HG03139 (cell line): ENCODE results near the gene ZACN.

Source experiments
- ATAC-seq: cut with Tn5 transposase; IDR thresholded peaks from one replicate; pipeline ENCODE4 v1.9.1; 2021; ENCODE audit not compliant: unreplicated experiment

ZACN gene

DNA sequence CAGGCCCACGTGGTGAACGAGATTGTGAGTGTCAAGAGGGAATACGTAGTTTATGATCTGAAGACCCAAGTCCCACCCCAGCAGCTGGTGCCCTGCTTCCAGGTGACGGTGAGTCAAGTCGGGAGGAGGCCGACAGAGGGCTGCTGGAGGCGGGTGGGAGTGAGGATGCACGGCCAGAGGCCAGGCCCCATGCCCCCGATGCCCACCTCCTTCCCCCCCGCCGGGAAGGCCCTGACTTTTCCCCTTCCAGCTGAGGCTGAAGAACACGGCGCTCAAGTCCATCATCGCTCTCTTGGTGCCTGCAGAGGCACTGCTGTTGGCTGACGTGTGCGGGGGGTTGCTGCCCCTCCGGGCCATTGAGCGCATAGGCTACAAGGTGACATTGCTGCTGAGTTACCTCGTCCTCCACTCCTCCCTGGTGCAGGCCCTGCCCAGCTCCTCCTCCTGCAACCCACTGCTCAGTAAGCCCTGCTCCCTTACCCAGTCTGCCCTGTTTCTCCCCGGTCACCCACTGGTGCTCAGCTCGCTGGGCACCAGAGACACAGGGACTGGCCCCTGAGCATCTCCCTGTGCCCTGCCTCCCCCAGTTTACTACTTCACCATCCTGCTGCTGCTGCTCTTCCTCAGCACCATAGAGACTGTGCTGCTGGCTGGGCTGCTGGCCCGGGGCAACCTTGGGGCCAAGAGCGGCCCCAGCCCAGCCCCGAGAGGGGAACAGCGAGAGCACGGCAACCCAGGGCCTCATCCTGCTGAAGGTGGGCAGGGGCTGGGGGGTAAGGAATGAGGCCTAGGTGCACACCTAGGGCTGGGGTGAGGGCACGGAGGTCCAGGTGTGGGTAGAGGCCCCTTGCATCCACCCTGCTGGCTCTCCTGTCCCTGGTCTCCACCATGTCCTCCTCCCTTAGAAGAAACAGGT is 2.6 kb downstream of the ZACN start:
- no peak for ATAC-seq

DNA sequence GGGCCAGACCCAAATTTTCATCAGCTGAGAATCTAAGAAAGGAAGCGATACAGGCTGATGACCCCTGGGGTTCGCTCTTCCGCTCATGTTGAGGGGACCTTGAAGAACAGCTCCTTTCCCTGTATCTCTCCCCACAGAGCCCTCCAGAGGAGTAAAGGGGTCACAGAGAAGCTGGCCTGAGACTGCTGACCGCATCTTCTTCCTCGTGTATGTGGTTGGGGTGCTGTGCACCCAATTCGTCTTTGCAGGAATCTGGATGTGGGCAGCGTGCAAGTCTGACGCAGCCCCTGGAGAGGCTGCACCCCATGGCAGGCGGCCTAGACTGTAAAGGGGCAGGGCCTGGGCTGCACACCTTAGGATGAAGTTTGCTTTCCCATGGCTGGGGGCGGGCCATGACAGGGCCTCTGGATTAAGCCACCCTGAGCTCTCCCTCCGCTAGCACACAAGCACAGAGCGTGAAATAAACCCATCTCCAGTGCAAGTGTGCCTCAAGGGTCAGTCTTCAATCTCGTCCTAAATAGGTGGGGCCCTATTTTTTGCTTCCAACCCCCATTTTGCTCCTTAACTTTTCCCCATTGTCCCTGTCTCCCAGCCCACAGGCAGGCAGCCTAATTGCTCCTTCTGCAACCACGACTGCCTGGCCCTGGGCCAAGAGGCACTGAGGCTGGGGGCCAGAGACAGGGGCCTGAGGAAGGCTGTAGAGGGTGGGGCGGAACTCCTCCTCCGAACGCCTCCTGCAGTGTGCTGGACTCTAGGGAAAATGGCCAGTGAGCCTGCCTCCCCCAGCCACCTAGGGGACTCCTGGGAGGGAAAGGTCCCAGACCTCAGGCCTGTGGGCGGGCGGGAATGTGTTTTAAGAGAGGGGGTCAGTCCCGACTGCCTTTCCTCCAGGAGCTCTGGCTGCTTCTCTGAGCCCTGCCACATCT is 3.6 kb downstream of the ZACN start:
- ATAC-seq, result no peak

DNA sequence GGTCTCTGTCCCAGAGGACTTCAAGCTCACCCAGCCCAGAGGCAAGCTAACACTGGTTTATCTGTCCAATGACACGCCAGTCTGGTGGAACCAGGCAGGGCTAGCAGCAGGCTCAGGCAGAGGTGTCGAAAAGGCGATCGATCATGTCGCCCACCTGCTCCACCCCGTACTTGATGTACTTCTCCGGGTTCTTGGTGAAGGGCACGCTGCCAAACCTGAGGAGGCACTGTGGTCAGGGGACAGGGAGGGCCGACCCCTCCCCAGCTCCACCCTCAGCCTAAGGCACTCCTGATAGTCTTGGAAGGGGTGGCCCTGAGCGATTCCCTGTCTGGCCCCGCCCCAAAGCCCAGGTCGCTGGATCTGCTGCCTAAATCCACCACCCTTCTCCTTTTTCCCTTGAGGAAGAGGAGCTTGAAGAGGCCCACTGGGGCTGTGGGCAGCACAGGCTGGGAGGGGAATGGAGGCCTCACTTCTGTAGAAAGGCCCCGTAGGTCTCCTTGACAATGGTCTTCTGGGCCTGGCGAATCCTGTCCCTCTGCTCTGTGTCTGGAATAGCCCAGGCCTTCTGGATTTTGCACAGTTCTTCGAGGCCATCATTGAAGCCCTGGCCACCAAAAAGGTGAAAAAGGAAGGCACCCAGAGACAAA is 4.7 kb downstream of the ZACN start:
- ATAC-seq, result no peak

DNA sequence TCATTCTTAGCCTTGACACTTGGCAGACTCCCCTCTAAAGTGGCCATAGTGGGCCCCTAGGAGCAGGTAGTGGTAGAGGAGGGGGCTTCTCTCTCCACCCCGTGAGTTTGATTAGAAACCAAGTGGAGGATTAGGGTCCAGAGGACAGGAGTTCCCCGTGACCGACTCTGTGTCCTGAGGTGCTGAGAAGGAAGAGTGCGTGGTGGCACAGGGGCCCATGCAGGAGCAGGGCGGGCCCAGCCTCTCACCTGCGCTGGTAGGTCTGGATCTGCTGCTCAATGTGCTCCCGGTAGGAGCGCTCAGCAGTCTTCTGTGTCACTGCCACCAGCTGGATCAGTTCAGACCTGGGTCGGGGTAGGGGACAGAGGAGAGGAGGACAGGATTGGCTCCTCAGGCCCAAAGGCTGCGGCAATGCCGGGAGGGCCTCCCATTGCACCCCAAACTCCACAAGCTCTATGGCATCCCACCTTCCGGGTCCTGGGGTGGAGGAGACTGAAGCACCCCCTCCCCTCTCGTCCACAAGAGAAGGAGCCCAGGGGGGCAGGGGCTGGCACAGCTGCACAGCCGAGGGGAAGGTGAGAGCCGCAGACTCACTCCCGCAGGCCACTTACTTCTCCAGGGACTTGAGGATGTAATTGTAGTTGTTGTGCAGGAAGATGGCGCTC is 6.2 kb downstream of the ZACN start:
- no peak for ATAC-seq

DNA sequence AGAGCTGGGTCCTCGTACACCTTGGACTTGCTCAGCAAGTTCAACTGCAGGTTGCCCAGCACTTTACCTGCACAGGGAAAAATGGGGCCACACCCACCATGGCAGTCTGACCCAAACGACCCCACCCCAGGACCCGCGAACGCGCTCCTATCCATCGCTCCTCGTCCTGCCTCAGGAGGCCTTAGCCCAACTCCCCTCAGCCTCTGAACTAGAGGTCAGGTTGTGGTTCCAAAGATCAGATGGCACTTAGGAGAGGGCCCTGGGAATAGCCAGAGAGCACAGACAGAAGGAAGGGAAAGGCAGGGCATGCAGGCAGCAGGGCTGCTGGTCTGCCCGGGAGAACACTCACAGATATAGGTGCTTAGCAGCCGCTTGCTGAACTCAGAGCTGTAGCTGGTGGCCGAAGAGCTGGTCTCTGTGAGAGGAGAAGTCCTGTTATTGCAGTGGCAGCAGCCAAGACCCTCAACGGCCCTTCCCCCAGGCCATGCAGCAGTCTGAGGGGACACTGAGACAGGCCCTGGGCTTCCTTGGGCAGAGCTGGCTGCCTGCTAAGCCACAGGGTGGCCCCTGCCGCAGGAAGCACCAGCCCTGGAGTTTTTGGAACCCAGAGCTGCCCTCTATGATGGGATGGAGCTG is 6.9 kb downstream of the ZACN start:
- no peak for ATAC-seq

DNA sequence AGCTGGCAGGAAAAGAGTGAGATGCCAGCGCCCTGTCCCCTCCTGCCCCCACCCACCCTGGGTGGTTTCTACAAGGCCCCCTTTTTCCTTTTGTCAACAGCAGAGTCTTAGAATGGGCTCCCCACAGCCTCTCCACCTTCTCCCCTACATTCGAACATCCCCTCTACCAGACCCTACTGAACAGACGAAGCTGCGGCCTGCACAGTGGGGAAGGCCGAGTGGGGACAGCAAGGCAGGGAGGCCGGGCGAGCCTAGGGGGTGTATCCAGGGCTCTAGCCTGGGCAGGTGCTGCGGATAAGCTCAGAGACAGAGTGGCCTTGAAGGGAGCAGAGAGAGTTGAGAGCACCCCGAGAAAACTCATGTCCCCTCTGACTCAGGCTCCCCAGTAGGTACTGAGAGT is 7.4 kb downstream of the ZACN start:
- ATAC-seq, result no peak

DNA sequence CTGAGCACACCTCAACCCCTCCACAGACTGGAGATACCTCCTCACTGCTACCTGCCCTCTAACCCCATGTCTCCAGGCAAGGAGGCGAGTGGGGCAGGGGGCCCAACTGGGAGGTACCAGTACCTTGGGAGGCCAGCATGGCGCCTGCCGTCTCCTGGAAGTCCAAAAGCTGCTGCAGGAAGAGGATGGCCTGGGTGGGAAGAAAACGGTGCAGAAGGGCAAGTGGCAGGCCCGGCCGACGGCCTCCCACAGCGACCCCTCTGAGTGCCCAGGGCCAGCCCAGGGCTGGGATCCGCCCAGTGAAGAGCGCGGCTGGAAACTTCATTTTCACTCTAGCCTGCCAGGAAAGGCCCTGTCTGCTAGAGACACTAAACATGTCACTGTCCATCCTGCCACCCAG is 8.5 kb downstream of the ZACN start:
- no peak for ATAC-seq

DNA sequence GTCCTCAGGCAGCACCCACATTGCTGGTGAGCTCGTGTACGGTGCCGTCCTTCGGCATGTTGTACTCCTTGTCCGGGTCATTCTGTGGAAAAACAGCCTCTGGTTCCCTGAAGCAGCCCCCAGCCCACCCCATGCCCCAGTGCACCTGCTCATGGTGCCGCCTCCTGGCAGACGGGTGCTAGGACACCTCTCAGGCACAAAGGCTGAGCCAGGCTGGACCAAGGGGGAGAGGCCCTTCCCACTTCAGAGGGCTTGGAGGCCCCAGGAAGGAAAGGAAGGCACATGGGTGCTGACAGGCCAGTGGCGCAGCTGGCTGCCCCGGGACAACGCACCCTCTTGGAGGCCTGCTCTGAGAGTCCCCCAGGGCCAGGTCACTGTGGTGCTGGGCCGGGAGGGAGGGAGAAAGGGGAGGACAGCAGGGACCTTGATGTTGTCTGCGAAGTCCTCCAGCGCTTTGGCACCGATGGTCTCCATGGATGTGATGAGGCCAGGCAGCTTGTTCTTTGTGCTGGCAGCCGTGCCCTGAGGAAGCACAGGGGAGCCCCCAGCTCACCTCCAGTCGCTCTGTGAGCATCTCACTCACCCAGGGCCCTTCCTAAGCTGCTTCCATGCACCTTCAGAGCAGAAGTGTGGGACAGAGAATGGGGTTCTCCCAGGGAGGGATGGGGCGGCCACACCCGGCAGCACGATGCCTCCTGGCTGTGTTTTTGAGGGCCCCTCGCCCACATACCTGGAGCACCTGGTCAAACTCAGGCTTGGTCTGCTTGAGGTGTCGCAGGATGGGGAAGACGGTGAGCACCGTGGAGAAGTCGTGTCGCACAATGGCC is 9.3 kb downstream of the ZACN start:
- ATAC-seq, result no peak

DNA sequence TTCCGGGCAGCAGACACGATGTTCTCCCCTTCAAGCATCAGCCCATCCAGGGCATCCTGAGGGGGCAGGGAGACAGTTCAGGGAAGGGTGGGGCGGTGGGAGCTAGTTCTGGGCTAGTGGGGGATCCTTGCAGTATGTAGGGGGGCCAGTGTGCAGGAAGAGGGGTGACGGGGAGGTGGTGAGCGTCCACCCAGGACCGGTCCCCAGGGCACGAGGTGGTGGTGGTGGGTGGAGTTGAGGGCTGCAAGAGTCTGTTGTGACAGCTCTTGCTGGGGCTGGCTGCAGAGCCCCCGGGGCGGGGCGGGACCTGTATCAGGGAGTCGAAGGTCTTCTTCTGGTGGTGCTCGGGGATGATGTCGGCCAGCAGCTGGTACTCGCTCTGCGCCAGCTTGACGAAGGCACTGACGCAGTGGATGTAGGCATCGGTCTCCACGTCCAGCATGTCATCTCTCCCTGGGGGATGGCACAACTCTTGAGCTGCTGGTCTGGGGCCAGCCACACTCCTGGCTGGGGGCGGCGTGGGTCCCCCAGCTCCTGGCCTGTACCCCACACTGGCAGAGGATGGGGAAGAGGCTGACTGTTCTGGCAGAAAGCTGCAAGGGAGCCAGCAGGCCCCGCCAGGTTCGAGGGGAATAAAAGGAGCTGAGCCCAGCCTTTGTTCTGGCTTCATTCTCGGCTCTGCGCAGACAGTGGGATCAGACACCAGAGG is 10.0 kb downstream of the ZACN start:
- ATAC-seq, result no peak

DNA sequence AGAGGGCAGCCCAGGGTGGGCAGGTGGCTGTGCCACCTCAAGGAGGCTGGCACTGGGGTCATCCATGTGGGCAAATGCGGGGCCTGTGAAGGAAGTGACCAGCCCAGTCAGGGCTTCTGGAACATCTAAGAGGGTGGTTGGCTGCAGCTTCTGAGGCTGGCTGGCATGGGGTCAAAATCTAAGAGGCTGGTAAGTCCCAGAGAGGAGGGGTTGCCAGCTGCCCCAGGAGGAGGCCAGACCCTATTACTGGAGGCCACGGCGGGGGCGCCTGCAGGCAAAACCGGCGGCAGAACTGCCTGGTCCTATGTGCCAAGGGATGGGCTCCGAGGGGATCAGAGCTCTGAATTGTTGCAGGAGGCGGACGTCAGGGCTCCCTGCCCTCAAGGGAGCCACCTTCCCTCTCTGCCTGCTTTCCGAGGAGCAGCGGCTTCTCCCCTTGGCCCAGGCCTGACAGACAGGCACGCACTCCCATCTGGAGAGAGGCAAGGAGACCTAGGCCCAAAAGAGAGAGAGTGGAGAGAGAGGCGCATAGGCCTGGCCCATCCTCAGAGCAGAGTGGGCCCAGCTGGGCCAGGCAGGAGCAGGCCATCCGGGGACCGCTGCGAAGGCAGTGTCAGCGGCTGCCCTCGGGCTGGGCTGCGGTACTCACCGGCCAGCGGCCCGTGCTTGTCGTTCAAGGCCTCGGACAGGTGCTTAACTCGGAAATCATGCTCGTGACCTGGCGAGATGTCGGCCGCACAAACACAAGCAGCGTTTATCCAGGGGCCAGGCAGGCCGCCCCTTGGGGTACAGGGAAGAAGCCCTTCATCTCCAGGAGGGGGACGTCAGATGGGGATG is 10.9 kb downstream of the ZACN start:
- no peak for ATAC-seq

DNA sequence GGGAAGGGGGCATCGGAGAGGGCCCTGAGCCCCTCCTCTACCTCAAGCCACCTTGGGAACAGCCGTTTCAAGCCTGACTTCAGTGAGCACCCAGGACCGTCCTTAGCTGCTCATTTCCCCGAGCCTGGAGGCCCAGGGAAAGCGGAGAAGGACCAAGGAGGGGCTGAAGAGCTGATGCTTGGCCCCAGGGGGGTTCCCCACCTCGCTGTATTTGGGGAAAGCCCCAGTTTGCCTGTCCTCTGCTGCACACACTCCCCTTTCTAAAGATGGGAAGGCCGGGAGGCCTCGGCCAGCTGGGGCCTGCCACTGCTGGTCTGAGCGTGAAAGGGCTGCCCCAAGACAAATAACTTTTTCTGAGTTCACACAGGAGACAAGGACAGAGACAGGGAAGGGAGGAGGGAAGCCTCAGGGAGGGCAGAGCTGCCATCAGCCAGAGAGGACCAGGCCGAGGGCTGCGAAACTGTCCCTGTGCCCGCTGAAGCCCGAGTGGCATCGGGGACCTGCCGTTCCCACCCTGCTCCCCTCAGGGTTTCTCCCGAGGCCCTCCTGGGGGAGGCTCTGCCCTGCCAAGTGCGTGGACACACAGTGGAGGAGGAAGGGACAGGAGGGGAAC is 11.6 kb downstream of the ZACN start:
- ATAC-seq, result no peak

DNA sequence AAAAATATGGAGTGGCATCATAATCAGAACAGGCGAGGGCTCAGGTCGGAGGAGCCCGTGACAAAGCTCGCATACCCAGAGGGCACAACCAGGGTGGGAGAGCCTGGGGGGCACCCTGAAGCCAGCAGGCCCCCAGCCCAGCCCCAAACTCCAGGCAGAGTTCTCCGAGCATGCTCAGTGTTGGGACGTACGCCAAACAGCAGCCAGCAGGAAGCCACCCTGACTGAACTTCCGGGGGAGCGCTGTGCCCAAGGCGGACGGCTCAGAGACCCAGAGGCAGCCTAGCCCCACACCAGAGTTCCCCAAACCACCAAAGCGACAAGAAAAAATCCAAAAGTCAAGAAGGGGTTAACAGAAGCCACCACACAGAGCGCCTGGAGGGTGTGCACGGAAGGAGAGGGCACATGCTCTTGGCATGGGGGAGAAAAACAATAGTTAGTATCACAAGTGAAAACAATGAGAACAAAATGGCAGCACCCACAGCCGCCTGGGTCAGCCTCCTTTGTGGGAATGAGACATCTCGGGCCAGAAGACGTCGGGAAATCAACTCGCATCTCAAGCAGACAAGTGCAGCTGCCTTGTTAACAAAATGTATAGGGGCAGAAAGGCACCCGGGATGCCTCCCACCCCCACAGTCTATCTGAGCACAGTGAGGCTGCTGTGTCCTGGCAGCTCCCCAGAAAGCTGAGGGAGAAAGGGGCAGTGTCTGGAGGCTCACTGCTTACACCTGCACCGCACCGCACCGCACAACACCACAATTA is 12.7 kb downstream of the ZACN start:
- ATAC-seq, result no peak

DNA sequence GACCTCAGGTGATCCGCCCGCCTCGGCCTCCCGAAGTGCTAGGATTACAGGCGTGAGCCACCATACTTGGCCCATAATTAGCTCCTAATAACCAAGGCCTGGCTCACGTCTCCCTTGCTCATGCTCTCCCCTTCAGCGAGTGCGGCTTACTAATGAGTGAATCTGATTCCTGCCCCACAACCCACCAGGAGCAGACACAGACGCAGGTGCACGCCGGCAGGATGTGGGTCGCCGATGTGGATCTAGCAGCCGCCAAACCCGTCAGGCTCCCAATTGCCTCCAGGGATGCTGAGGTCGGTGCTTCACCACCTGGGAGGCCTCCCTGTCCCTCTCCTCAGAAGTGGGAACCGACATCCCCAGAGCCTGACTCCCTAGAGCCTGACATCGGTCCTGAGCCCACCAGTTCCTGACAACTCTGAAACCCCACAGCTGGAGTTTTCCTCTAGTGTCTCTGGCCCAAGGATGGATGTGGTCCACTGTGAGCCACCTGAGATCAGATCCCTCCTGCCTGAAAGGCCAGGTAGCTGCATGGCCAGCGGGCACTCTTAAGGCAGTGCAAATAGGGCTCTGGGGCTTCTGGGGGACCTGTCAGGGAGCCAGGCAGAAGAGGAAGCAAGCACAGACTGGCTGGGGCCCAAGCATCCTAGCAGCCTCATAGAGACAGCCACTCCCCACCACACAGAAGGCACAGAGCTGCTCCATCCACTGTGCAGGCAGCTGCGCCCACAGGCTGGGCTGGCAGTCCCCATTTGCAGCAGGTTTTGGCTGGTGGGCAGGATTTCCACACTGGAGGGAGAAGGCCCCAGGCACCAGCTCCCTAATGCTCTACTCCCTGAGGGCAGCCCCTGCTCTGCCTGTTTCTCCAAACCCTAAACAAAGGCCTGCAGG is 13.8 kb downstream of the ZACN start:
- ATAC-seq, result no peak

DNA sequence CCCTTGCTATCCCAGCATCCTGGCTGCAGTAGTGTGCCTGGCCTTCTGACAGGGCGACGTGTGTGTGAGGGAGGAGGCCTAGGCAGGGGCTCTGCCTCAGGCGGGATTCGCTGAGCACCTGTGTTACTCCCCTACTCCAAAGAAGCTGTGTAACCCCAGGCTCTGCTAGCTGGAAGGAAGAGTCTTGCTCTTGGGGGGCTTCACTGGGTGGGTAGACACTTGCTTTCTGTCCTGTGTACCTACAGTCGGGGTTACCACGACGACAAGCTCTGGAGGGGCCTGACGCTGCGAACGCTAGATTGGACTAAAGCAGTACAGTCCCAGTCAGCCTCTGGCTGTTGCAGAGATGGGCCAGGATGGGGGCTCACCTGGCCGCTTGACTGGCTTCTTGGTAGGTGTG is 15.1 kb downstream of the ZACN start:
- ATAC-seq, result no peak

DNA sequence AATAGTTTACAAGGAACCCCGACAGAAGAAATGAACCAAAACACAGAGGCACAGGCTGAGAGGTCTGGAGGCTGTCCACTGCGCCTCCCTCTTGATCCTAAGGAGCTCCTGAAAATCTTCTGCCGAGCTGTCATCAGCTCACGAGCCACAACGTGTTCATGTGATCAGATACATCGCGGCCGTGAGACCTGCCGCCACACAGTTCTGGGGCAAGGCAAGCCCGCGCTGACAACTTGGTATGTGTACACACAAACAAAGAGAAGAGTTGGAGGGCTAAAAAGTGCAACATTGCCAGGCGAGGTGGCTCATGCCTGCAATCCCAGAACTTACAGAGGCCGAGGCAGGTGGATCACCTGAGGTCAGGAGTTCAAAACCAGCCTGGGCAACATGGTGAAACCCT is 17.0 kb downstream of the ZACN start:
- ATAC-seq, result no peak

DNA sequence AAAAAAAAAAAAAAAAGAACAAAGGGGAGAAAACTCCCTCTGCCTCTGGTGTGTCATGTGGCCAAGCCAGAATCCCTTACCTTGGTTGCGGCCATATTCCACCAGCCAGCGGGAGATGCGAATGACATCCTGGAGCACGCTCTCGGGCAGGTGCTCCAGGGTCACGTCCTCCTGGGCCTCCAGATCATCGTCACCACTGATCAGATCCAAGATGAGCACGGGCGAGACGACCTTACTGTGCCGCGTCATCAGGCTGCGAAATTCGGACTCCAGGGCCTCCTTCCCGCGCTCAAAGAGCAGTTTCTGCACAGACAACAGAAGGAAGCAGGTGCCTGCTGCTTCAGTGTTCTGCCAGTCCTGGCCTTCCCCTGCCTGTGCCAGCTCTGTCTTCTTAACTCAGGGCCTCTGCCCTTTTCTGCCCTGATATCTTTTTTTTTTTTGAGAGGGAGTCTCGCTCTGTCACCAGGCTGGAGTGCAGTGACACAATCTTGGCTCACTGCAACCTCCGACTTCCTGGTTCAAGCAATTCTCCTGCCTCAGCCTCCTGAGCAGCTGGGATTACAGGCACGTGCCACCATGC is 18.8 kb downstream of the ZACN start:
- no peak for ATAC-seq
